ENCODE results near the gene CXCL11.
"Not testable (repeated sequence)": the region's sequence is repeated elsewhere in the genome, so short reads cannot be mapped to it uniquely, and the experiment has no call there.

DNA sequence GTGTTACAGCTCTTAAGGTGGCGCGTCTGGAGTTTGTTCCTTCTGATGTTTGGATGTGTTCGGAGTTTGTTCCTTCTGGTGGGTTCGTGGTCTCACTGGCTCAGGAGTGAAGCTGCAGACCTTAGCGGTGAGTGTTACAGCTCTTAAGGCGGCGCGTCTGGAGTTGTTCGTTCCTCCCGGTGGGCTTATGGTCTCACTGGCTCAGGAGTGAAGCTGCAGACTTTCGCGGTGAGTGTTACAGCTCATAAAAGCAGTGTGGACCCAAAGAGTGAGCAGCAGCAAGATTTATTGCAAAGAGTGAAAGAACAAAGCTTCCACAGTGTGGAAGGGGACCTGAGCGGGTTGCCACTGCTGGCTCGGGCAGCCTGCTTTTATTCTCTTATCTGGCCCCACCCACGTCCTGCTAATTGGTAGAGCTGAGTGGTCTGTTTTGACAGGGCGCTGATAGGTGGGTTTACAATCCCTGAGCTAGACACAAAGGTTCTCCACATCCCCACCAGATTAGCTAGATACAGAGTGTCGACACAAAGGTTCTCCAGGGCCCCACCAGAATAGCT lies 14.1 kb upstream of the CXCL11 start:
- TF ChIP-seq POLR2A (IDR thresholded peaks at IDR 0.05) = not testable (repeated sequence)
- TF ChIP-seq, protein P1, sequence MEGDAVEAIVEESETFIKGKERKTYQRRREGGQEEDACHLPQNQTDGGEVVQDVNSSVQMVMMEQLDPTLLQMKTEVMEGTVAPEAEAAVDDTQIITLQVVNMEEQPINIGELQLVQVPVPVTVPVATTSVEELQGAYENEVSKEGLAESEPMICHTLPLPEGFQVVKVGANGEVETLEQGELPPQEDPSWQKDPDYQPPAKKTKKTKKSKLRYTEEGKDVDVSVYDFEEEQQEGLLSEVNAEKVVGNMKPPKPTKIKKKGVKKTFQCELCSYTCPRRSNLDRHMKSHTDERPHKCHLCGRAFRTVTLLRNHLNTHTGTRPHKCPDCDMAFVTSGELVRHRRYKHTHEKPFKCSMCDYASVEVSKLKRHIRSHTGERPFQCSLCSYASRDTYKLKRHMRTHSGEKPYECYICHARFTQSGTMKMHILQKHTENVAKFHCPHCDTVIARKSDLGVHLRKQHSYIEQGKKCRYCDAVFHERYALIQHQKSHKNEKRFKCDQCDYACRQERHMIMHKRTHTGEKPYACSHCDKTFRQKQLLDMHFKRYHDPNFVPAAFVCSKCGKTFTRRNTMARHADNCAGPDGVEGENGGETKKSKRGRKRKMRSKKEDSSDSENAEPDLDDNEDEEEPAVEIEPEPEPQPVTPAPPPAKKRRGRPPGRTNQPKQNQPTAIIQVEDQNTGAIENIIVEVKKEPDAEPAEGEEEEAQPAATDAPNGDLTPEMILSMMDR (IDR thresholded peaks at IDR 0.05 in 8 of 11, conservative IDR thresholded peaks at IDR 0.05 in 3 of 11) = not testable (repeated sequence)

Data from spleen (tissue), 7 donors.